ENCODE results near the gene GNG4. TPM values are rescaled to one million over a fixed set of nuclear protein-coding genes. Genes with fewer than 3 reads are reported as not detected.

The GNG4 gene
- total and polyA plus RNA-seq, 9 of the 15 experiments (the other 6 are each of a cell fraction or from before 2014, with no cell fraction given): 0.06 to 0.58 (median 0.08) TPM; not detected in 4

GRCh38 chr1:235648954-235649367 is 623 bp downstream of the GNG4 start:
- ATAC-seq: peak; percentile 52; the same call in 2 of the 3 replicates
- FAIRE-seq: no peak
- Histone ChIP-seq H3K9ac (ENCODE audit: insufficient read depth in 1 of 2, low read depth in 2 of 2, low read length in 2 of 2) (no peak overlapping the region), H3K27me3 (ENCODE audit: control insufficient read depth in 2 of 2, insufficient read depth in 2 of 2, low read length in 2 of 2) (peaks cover 18 to 47% of the 10 kb centered on the region in 2 experiments), H3K9me1 (ENCODE audit: control insufficient read depth, insufficient read depth, low read length) (no peaks in the 10 kb centered on the region), H3K4me3 (no peak overlapping the region), H3K27ac (ENCODE audit: extremely low read depth, low read depth, low read length) (no peak overlapping the region), H3K4me1 (replicated peaks in 1 of 2; ENCODE audit: control insufficient read depth in 2 of 2, insufficient read depth in 2 of 2, low read length in 2 of 2) (peaks cover 0 to 10% of the 10 kb centered on the region in 2 experiments; a peak in 1 of 5 replicates), H4K20me1 (replicated peaks; ENCODE audit: control insufficient read depth, insufficient read depth, low read length) (no peaks in the 10 kb centered on the region), H3K79me2 (ENCODE audit: control insufficient read depth, insufficient read depth, low read length) (no peaks in the 10 kb centered on the region), H2AFZ (ENCODE audit: low read depth, low read length) (no peak overlapping the region), H3K36me3 (ENCODE audit: control insufficient read depth, insufficient read depth, low read length) (no peaks in the 10 kb centered on the region), H3K4me2 (ENCODE audit: insufficient read depth, low read length) (no peak overlapping the region), H3K9me3 (replicated peaks; ENCODE audit: control insufficient read depth, insufficient read depth, low read depth, low read length) (no peaks in the 10 kb centered on the region)
- CTCF ChIA-PET (ENCODE audit: low intra/inter-chr PET ratio): no interaction called here
- DNase-seq (ENCODE audit: extremely low read depth in 1 of 4, low spot score in 3 of 4): no peak
- no TSS peak for BruUV-seq (replicated peaks)
- intact Hi-C loops (cut with micrococcal nuclease): no loop called here
- in situ Hi-C loops (cut with MboI): no loop called here
- POLR2A ChIA-PET: no interaction called here
- WGBS (ENCODE audit: insufficient coverage, low coverage, missing lambda C conversion rate): 10% methylated on average over 29 of the region's 30 CpGs
- TF ChIP-seq ZC3H8 (IDR thresholded peaks at IDR 0.05): no peak
- TF ChIP-seq ZNF316 (IDR thresholded peaks at IDR 0.05): no peak
- TF ChIP-seq REST (IDR thresholded peaks at IDR 0.05; ENCODE audit: borderline replicate concordance): peak; percentile 92
- TF ChIP-seq REST (CRISPR knock-in tag; IDR thresholded peaks at IDR 0.05; ENCODE audit: low read depth): peak; percentile 88
- no peak for TF ChIP-seq PATZ1 (CRISPR knock-in tag; IDR thresholded peaks at IDR 0.05; ENCODE audit: borderline replicate concordance)

Measured in K562 (cell line).